CD4-positive, alpha-beta T cell treated with Interleukin-4 for 1 hour (primary cell): ENCODE measurements around the gene GRB10.

Experiments
- DNase-seq, 2 donors: peaks; one replicate each; pipeline ENCODE4 v3.0.0-alpha.2; 2020 to 2022

The GRB10 gene

GRCh38 chr7:50718311-50718710 lies 64.4 kb downstream of the GRB10 start:
- no peak for DNase-seq

DNA sequence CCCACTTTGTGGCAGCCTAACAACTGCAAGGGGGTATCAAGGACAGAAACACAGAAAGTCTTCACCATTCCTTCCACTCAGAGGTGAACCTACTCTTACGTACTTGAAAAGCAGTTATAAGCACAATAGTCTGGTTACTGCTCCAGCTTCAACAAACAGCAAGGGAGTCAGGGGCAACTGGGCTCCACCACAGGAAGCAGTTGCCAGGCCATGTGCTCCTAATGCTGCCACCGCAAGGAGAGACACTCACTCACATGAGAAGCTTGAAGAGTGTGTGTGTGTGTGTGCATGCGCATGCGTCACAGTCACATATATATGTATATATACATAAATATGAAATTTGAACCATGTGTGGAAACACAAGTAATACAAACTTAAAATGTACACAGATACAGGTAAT lies 65.5 kb downstream of the GRB10 start:
- no peak for DNase-seq

GRCh38 chr7:50714857-50715256 lies 67.8 kb downstream of the GRB10 start:
- DNase-seq: no peak

- DNase-seq: no peak
Observed at GRCh38 chr7:50713123-50713965, 69.4 kb downstream of the GRB10 start.

DNA sequence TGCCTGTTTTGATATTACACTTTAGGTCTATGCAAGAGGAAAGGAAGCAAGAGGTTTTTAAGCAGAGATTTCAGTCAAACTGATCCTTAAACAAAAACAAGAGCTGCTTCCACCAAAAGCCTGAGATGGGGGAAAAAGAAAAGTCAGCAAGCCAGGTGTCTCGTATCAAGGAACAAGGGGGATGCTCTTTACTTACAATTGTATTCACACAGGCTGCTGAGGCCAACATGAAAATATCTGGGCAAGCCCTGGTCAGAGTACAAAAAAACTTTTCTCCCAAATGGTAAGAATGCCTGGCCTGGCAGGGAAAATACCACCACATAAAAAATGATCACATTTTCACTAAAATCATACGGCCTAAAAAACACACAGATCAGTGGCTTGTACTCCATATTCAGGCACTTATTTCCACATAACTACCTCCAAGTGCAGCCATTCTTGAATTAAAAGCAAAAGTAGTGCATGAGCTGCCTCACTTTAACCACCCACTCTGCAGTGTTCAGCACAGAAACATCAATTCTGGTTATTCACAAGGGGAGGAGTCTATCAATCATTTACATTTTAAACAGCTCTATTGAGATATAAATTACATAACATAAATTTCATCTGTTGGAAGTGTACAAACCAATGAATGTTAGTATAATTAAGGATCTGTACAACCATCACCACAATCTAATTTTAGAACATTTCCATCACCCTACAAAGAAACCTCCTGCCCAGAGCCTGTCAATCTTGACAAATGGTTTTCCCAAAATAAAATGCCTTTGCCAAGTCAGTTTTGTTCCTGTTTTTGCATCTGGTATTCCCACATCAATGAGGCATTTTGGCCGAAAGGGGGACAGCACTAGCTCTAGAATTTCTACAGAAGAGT lies 70.2 kb downstream of the GRB10 start:
- no peak for DNase-seq

- no peak for DNase-seq
Observed at GRCh38 chr7:50711271-50712175, 71.2 kb downstream of the GRB10 start.

- DNase-seq: no peak
Observed at GRCh38 chr7:50710441-50711154, 72.1 kb downstream of the GRB10 start.

GRCh38 chr7:50709151-50709550 lies 73.5 kb downstream of the GRB10 start:
- no peak for DNase-seq

GRCh38 chr7:50707236-50708006 lies 75.3 kb downstream of the GRB10 start:
- DNase-seq: no peak

DNA sequence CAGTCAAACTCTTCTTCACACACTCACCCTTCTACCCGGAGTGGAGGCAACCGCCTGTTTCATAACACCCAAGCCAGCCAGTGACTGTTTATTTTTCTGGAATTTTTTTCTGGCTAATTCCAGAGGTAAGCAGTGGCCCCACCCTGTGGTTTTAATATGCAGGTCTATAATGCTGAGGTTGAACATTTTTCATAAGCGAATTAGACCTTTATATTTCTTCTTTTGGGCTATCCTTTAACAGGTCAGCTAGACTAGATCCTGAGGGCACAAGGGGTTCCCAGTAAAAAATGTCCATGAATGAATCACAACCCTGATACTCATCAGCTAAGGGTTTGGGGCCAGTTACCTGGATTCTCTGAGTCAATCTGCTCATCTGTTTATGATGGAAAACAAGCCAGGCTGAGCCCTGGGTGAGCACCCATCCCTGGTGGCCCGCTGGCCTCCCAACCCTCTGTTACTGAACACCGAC lies 76.2 kb downstream of the GRB10 start:
- DNase-seq: no peak

GRCh38 chr7:50704844-50705243 lies 77.9 kb downstream of the GRB10 start:
- DNase-seq: no peak

DNA sequence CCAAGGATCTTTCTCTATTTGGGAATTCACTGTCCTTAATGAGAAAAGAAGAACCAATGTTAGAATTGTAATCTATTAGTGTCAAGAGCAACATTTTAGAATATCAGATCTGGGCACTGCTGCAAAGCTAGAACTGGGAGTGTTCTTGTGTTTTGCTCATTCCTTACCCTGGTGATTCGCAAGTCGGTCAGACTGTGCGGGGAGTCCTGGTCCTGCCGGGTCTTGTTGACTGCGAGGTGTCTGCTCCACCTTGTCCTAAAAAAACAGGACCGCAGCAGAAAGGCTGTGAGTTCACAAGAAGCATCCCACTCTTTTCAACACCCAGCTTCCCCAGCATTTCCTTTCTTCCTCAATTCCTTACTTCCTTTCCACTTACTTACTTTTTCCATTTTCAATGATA lies 79.0 kb downstream of the GRB10 start:
- no peak for DNase-seq

DNA sequence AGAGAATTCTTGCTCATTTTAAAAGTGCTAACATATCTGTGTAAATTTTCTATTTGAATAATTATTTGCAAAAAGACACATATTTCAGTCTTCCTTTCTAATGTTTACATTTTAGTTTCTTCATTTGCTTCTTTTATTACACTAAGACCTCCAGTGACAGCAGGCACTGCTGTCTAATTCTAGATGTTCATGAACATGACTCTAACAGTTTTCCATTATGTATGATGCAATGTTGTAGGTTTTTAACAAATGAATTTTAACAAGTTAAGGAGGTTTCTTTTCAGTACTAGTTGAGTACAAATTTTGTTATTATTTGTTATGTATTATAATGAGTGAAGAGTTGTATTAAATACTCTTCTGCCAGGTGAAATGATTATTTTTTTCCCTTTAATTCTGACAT lies 83.6 kb downstream of the GRB10 start:
- no peak for DNase-seq

DNA sequence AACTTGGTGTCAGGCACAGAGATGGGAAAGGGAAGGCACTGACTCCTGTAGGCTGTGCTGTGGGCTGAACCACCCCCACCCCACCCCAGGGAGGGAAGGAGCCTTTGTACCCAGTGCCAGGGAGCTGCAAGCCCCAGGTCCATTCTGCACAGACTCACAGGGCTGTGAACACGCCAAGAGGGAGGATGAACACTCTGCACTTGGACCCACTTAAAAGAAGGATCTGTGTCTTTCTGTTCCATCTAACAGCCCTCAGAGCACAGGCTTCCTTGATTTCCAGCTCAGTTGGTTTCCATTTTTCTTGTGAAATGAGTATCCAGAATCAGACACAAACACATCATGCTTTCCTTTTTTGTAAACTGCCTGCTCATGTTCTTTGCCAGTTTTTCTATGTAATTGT lies 84.9 kb downstream of the GRB10 start:
- no peak for DNase-seq

- DNase-seq: peak in 1 of 2 donors; percentile 24
Observed at GRCh38 chr7:50696810-50697582, 85.7 kb downstream of the GRB10 start.

GRCh38 chr7:50695026-50695425 lies 87.7 kb downstream of the GRB10 start:
- no peak for DNase-seq

GRCh38 chr7:50693455-50694130 lies 89.1 kb downstream of the GRB10 start:
- DNase-seq: no peak

DNA sequence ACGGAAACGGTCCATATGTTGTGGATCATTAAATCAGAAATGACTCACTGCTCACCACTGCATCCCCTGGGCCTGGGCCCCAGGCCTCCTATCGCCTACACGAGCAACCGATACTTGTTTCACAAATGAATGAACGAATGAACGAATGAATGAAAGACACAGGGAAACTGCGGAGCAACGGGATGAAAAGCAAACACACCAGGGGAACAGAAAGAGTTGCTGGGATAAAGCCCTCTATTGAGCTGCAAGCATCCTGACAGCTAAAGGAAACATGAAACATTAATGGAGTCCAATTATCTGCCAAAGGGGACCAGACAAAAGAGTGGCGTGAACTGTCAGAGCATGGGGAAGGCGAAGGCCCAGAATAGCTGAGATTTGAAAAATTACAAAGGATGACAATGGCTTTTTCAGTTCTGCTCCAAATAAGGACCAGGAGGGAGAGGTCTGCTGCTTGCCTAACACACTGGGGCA lies 92.1 kb downstream of the GRB10 start:
- DNase-seq: no peak

GRCh38 chr7:50688226-50688590 lies 94.5 kb downstream of the GRB10 start:
- no peak for DNase-seq
